Measurements from ENCODE around the gene TSEN54. TPM values are rescaled to one million over a fixed set of nuclear protein-coding genes. Genes with fewer than 3 reads are reported as not detected.

The TSEN54 gene
- total RNA-seq, 1 donor from 2014 or later = 92.7 TPM

DNA sequence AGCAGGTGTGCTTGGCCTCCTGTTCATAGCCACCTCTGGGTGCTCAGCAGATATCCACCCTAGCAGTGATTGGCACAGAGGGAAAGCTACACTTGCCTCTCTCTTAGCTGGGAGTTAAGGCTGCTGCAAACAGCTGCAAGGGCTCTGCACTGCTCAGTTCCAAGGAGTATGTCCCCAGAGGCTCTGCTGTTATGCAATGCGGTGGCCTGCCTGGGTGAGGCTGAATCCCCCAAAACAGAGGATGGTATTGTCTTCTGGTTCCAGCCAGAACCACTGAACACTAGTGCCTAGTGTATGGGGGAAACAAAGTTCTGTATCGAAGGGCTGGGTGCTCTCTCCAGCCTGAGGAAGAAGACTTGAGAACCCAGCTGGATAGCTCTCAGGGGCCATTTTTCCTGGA is 43.1 kb upstream of the TSEN54 start:
- TF ChIP-seq, protein P1, sequence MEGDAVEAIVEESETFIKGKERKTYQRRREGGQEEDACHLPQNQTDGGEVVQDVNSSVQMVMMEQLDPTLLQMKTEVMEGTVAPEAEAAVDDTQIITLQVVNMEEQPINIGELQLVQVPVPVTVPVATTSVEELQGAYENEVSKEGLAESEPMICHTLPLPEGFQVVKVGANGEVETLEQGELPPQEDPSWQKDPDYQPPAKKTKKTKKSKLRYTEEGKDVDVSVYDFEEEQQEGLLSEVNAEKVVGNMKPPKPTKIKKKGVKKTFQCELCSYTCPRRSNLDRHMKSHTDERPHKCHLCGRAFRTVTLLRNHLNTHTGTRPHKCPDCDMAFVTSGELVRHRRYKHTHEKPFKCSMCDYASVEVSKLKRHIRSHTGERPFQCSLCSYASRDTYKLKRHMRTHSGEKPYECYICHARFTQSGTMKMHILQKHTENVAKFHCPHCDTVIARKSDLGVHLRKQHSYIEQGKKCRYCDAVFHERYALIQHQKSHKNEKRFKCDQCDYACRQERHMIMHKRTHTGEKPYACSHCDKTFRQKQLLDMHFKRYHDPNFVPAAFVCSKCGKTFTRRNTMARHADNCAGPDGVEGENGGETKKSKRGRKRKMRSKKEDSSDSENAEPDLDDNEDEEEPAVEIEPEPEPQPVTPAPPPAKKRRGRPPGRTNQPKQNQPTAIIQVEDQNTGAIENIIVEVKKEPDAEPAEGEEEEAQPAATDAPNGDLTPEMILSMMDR (IDR thresholded peaks at IDR 0.05) = no peak
- Histone ChIP-seq H3K9me3 (no peaks in the 10 kb centered on the region), H3K27ac (peak overlapping the region in 1 of 2 donors; percentile 23), H3K27me3 (no peaks in the 10 kb centered on the region), H3K4me3 (no peak overlapping the region), H3K36me3 (peaks cover 5 to 14% of the 10 kb centered on the region in 2 donors), H3K4me1 (peaks cover 9 to 32% of the 10 kb centered on the region in 2 donors)
- DNase-seq (ENCODE audit: low spot score in 2 of 2) = no peak
- intact Hi-C loops (cut with DNase I) = no loop called here

DNA sequence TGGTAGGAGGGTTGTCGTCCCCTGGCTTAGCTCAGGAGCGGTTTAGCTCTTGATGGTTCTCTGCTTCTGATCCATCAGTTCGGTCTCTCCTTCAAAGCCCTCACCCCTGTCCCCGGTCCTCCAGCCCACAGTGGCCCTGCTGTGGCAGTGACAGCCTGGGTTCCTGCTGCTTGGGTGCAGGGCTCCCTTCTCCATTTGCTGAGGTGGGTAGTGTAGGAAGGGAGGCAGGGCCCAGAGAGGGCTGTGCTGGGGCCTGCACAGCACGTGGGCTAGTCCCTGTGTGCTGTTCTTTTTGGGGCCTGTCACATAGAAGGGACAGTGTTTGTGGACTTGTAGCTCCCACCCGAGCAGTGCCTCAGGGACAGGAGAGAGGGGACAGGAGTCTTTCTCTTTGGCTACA is 41.6 kb upstream of the TSEN54 start:
- Histone ChIP-seq H3K36me3 (peaks cover 5 to 14% of the 10 kb centered on the region in 2 donors), H3K27ac (peak overlapping the region; percentile 80 to 85), H3K27me3 (no peaks in the 10 kb centered on the region), H3K4me1 (peaks cover 9 to 25% of the 10 kb centered on the region in 2 donors), H3K9me3 (no peaks in the 10 kb centered on the region), H3K4me3 (no peak overlapping the region)
- intact Hi-C loops (cut with DNase I) = loop anchor here (5.0 kb wide), 1 partner anchor 32 kb away; no protein-coding TSS in a partner anchor
- TF ChIP-seq, protein P1 (IDR thresholded peaks at IDR 0.05) = no peak
- DNase-seq (ENCODE audit: low spot score in 2 of 2) = no peak

DNA sequence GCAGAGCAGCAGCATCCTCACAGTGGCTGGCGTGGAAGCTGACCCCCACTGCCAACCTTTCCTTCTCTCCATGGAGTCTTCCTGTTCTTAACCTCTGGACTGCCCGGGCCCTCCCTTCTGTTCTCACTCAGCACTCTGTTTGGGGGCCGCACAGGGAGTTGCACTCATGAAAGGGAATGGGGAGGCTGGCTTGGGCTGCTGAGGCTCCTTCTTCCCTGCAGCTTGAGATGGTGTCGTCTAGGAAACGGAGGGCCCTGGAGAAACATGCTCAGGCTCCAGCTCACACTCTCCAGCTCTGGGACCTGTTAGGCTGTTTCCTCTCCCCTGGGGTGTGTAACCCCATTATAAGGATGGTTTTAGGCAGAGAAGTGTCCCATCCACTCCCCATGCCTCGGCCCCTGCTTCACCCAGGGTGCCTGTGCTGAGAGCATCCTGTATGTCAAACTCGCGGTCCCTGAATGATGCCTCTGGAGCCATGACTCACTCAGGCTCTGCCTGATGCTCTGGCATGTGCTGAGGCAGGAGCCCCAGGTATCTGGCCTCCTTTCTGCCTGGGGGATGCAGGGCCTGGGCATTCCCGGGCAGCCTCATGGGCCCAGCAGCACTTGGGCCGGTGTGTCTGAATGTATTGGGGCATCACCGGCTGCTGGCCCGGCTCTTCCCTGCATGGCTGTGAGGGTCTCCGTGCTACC is 41.0 kb upstream of the TSEN54 start:
- peaks cover 9 to 25% of the 10 kb centered on the region in 2 donors for H3K4me1 ChIP-seq
- TF ChIP-seq, protein P1 (IDR thresholded peaks at IDR 0.05) = no peak
- no peaks in the 10 kb centered on the region for H3K27me3 ChIP-seq
- peaks cover 5 to 14% of the 10 kb centered on the region in 2 donors for H3K36me3 ChIP-seq
- intact Hi-C loops (cut with DNase I) = loop anchor here (5.0 kb wide), 1 partner anchor 33 kb away; no protein-coding TSS in a partner anchor
- H3K27ac ChIP-seq = peak overlapping the region; percentile 80 to 85
- no peaks in the 10 kb centered on the region for H3K9me3 ChIP-seq
- H3K4me3 ChIP-seq = no peak overlapping the region
- no peak for DNase-seq (ENCODE audit: low spot score in 2 of 2)

DNA sequence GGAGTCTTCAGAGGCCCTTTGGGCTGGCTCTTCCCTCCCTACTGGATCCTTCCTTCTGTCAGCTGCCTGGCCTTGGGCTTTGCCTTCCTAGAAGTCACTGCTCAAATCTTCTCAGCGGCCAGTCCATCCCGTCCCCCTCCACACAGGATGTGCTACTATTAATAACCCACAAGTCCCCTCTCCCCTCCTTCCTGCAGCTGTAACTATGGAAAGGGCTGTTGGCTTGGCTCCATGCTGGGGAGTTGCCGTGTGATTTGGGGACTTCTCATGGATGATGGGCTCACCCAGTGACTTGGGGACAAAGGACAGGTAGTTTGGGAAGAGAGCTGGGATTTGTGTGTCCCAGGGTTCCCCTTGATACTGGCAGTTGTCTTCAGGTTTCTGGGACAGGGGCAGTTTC is 40.5 kb upstream of the TSEN54 start:
- TF ChIP-seq, protein P1 (IDR thresholded peaks at IDR 0.05) = no peak
- Histone ChIP-seq H3K36me3 (peaks cover 5 to 14% of the 10 kb centered on the region in 2 donors), H3K4me1 (peaks cover 9 to 25% of the 10 kb centered on the region in 2 donors), H3K27ac (peak overlapping the region; percentile 80 to 85), H3K27me3 (no peaks in the 10 kb centered on the region), H3K9me3 (no peaks in the 10 kb centered on the region), H3K4me3 (peak overlapping the region in 1 of 2 donors; percentile 45)
- intact Hi-C loops (cut with DNase I) = loop anchor here (5.0 kb wide), 1 partner anchor 34 kb away; no protein-coding TSS in a partner anchor
- no peak for DNase-seq (ENCODE audit: low spot score in 2 of 2)

DNA sequence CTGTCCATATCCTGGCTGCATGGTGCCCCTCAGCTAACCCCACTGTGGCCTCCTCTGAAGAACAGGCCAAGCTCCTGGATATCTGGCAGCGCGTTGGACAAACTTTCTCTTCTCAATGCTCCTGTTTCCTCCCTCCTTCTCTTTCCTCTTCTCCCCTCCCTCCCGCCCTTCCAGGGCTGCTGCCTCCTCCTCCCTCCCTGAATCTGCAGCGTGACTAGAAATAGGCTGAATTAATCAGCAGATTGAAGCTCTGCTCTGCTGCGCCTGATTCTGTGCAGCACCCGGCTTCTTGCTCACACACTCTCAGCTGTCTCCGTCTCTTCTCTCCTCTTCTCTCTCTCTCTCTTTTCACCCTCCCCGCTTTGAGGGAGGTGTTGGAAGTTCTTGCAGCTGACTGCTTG is 40.1 kb upstream of the TSEN54 start:
- TF ChIP-seq, protein P1 (IDR thresholded peaks at IDR 0.05) = no peak
- Histone ChIP-seq H3K4me3 (peak overlapping the region in 1 of 2 donors; percentile 45), H3K4me1 (peaks cover 9 to 25% of the 10 kb centered on the region in 2 donors), H3K9me3 (no peaks in the 10 kb centered on the region), H3K27ac (peak overlapping the region; percentile 80 to 85), H3K27me3 (no peaks in the 10 kb centered on the region), H3K36me3 (peaks cover 5 to 14% of the 10 kb centered on the region in 2 donors)
- DNase-seq (ENCODE audit: low spot score in 2 of 2) = no peak
- intact Hi-C loops (cut with DNase I) = loop anchor here (5.0 kb wide), 1 partner anchor 34 kb away; no protein-coding TSS in a partner anchor

Measured in ascending aorta (tissue), 2 donors.